Erythroblast (primary cell): ENCODE measurements around the gene C2orf69.

Experiments
- DNase-seq, 2 experiments: peaks; one replicate each; lab custom pipeline; 2025; lab: John Stamatoyannopoulos, UW
- GATA1 ChIP-seq: IDR thresholded peaks from 2 replicates; pipeline ENCODE4 v1.6.1; 2011; ENCODE audit warnings: low read depth, mild to moderate bottlenecking, control low read depth, low read length, moderate library complexity
- POLR2A ChIP-seq: IDR thresholded peaks from 2 replicates; pipeline ENCODE4 v1.6.1; 2011; ENCODE audit warnings: mild to moderate bottlenecking, low read length

Gene C2orf69

GRCh38 chr2:199966976-199967375 is 55.9 kb downstream of the C2orf69 start:
- TF ChIP-seq GATA1 (no peak), POLR2A (no peak)
- DNase-seq = no peak

GRCh38 chr2:199968126-199968525 is 57.0 kb downstream of the C2orf69 start:
- TF ChIP-seq POLR2A (no peak), GATA1 (no peak)
- DNase-seq = no peak

GRCh38 chr2:199972088-199972626 is 61.1 kb downstream of the C2orf69 start:
- no peak for DNase-seq
- TF ChIP-seq POLR2A = no peak
- TF ChIP-seq GATA1 = no peak

GRCh38 chr2:199973703-199974102 is 62.6 kb downstream of the C2orf69 start:
- DNase-seq = peak; percentile 21 to 42
- TF ChIP-seq POLR2A (no peak), GATA1 (no peak)

- peak in 1 of 2 experiments; percentile 58 for DNase-seq
- TF ChIP-seq POLR2A (no peak), GATA1 (no peak)
Measured at GRCh38 chr2:199975273-199975895, 64.3 kb downstream of the C2orf69 start.
